IMR-90 (cell line): ENCODE measurements around the gene RPL14. TPM values are rescaled to one million over a fixed set of nuclear protein-coding genes. Genes with fewer than 3 reads are reported as not detected.

Source experiments
- CTCF ChIP-seq: conservative IDR thresholded peaks from 2 replicates; pipeline ENCODE4 v1.5.1; 2012; ENCODE audit warnings: mild to moderate bottlenecking, low read depth, low read length, improper control_type of control experiment
- FOS ChIP-seq: fragments of 150-350 bp; IDR thresholded peaks from 2 replicates; pipeline ENCODE4 v1.6.1; 2016; ENCODE audit warnings: low read depth, low read length
- NFE2L2 ChIP-seq: fragments of 150-350 bp; IDR thresholded peaks from 2 replicates; pipeline ENCODE4 v1.6.1; 2016; ENCODE audit warnings: low read depth, mild to moderate bottlenecking, low read length
- RAD21 ChIP-seq: IDR thresholded peaks from 2 replicates; pipeline ENCODE4 v1.6.1; 2012; ENCODE audit warnings: low read length, improper control_type of control experiment
- polyA plus RNA-seq, 3 experiments: library from polyadenylated mRNA; depleted of rRNA; stranded (reverse); fragments of >200 nt; gene quantifications; 2 replicates each; pipeline ENCODE4 v1.2.3, GENCODE V29; 2012; ENCODE audit warnings: low replicate concordance in 1 of 3
- total RNA-seq: library from RNA; depleted of rRNA; stranded (reverse); fragments of >200 nt; gene quantifications from 2 replicates; pipeline ENCODE4 v1.2.3, GENCODE V29; 2012

RPL14 gene
- total and polyA plus RNA-seq, 2 of the 4 experiments (the other 2 are of a cell fraction), result 142 to 492 TPM

GRCh38 chr3:40456940-40457823 is at the start of gene RPL14 (continued):
- TF ChIP-seq CTCF (no peak), RAD21 (no peak), FOS (no peak), NFE2L2 (no peak)
